LNCAP (cell line): ENCODE results near the gene TAF1D.

Experiments
- CTCF ChIP-seq: fragments of 450-650 bp; IDR thresholded peaks from 2 replicates; pipeline ENCODE4 v1.5.1; 2017; ENCODE audit warnings: mild to moderate bottlenecking

Gene TAF1D

GRCh38 chr11:93741094-93741881 is at the start of gene TAF1D, which contains the start of gene C11orf54:
TAF1D (minus strand) TSS chr11:93741495; CDS start chr11:93739304, 2,191 bp downstream.
C11orf54 (plus strand) TSS chr11:93741672; CDS start chr11:93747394, 5,722 bp downstream.
- no peak for TF ChIP-seq CTCF

GRCh38 chr11:93784935-93785360 is 43.7 kb upstream of the TAF1D start:
- no peak for TF ChIP-seq CTCF

- peak; percentile 29; the same call in 1 of the 2 replicates for TF ChIP-seq CTCF
These were observed 43.0 kb upstream of the TAF1D start, which contains the start of gene MED17 for GRCh38 chr11:93784145-93784934. MED17 (plus strand) TSS chr11:93784282; CDS start chr11:93784514, 232 bp downstream.

- no peak for TF ChIP-seq CTCF
These were observed 42.5 kb upstream of the TAF1D start for GRCh38 chr11:93783765-93784144.

GRCh38 chr11:93783362-93783761 is 42.1 kb upstream of the TAF1D start:
- TF ChIP-seq CTCF = no peak

GRCh38 chr11:93775289-93775688 is 34.0 kb upstream of the TAF1D start:
- 0 out of 2 replicates have a peak, but pooled peaks have one; percentile 10 for TF ChIP-seq CTCF

- no peak for TF ChIP-seq CTCF
These were observed 32.4 kb upstream of the TAF1D start for GRCh38 chr11:93773601-93774200.
